Frontal cortex (tissue), 4 donors: ENCODE results near the gene FXYD5. TPM values are rescaled to one million over a fixed set of nuclear protein-coding genes. Genes with fewer than 3 reads are reported as not detected.
"Not testable (repeated sequence)": the region's sequence is repeated elsewhere in the genome, so short reads cannot be mapped to it uniquely, and the experiment has no call there.

Experiments used
- DNase-seq, 2 donors: peaks; one replicate each; pipeline ENCODE4 v3.0.0; 2012; ENCODE audit warnings: low spot score in 2 of 2
- FAIRE-seq: peaks from 2 replicates; lab custom pipeline; 2012; peaks lifted over from hg19 to GRCh38; lab: Jason Lieb, UNC
- total RNA-seq: library from RNA; depleted of rRNA; stranded (reverse); fragments of >200 nt; gene quantifications from one replicate; pipeline ENCODE4 v1.2.3, GENCODE V29; 2014
- donor health status: control.
- donor health status: control.
- donor health status: control.

The FXYD5 gene
- total RNA-seq, 1 donor from 2014 or later = not detected

DNA sequence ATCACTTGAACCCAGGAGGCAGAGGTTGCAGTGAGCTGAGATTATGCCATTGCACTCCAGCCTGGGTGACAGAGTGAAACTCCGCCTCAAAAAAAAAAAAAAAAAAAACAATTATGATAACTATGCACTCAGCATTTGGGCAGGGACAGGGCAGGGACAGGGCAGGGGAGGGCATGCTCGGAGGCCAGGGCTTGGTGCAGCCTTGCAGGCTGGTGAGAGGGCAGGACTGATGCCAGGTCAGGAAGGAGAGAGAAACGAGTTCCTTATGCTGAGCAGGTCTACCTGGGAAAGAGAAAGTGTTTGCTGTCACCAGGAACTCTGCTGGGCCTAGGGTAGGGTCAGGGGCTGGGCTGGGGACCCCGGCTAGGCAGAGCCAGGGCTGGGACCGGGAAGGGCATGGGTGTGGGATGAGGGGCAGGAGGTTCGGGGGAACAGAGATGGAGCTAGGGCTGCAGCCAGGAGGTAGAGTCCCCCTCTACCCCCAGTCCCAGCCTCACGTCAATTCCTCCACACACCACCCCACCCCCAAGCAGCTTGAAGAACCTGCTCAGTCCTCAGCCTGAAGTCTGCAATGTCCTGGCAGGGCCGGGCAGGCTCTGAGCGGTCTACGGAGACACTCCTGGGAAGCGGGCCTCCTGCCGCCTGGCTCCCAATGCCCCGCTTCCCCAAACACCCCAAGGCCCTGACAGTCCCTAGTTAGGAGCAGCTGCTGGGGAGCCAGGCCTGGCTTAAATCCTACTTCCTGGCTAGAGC lies 36.1 kb upstream of the FXYD5 start:
- no peak for FAIRE-seq
- DNase-seq = no peak

DNA sequence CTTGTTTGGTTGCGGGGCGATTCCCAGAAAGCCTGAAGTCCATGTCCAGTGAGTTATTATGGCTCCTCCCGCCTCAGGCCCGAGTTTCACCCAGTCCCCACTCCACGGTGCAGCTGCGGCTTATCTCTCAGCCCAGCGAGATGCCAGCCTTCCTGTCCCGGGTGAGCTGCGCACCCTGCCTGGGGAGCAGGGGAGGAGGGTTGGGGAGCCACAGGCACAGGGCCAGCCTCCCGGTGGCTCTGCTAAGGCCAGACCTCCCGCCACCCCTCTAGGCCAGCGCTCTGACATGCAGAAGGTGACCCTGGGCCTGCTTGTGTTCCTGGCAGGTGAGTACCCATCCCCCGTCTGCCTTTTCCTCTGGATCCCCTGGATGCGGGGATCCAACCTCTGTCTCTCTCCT lies 35.4 kb upstream of the FXYD5 start:
- DNase-seq = no peak
- no peak for FAIRE-seq

- FAIRE-seq (no peak), DNase-seq (no peak)
Observed at GRCh38 chr19:35119578-35120155, 34.9 kb upstream of the FXYD5 start.

- FAIRE-seq = no peak
- DNase-seq = no peak
Observed at GRCh38 chr19:35120492-35120891, 34.0 kb upstream of the FXYD5 start.

GRCh38 chr19:35120898-35121297 lies 33.6 kb upstream of the FXYD5 start:
- no peak for FAIRE-seq
- no peak for DNase-seq

DNA sequence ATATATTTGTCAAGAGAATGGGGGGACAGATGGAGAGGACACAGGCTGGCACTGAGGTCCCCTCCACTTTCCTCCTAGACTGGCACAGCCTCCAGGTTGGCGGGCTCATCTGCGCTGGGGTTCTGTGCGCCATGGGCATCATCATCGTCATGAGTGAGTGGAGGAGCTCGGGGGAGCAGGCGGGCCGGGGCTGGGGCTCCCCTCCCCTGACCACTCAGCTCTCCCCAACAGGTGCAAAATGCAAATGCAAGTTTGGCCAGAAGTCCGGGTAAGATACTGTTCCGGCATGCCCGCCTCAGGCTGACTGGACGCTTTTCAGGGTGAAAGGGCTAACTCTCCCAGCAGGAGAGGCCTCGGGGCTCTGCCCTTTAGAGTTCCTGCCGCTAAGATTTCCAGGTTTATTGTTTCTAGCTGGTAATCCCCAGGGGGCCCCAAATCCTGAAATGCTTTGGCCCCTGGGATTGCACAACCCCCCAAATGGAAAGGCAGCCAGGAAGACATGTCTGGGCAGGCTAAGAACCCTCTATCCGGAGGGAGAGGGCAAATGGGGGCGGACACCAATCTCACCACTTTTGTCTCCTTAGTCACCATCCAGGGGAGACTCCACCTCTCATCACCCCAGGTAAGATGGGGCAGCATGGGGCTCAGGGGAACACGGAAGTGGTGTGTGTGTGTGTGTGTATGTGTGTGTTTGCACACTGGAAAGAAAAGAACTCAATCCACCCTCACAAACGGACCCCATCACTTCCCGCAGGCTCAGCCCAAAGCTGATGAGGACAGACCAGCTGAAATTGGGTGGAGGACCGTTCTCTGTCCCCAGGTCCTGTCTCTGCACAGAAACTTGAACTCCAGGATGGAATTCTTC lies 31.6 kb upstream of the FXYD5 start:
- DNase-seq (no peak), FAIRE-seq (no peak)

DNA sequence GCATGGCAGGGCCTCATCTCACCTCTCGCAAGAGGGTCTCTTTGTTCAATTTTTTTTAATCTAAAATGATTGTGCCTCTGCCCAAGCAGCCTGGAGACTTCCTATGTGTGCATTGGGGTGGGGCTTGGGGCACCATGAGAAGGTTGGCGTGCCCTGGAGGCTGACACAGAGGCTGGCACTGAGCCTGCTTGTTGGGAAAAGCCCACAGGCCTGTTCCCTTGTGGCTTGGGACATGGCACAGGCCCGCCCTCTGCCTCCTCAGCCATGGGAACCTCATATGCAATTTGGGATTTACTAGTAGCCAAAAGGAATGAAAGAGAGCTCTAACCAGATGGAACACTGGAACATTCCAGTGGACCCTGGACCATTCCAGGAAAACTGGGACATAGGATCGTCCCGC lies 31.0 kb upstream of the FXYD5 start:
- DNase-seq (no peak), FAIRE-seq (no peak)

DNA sequence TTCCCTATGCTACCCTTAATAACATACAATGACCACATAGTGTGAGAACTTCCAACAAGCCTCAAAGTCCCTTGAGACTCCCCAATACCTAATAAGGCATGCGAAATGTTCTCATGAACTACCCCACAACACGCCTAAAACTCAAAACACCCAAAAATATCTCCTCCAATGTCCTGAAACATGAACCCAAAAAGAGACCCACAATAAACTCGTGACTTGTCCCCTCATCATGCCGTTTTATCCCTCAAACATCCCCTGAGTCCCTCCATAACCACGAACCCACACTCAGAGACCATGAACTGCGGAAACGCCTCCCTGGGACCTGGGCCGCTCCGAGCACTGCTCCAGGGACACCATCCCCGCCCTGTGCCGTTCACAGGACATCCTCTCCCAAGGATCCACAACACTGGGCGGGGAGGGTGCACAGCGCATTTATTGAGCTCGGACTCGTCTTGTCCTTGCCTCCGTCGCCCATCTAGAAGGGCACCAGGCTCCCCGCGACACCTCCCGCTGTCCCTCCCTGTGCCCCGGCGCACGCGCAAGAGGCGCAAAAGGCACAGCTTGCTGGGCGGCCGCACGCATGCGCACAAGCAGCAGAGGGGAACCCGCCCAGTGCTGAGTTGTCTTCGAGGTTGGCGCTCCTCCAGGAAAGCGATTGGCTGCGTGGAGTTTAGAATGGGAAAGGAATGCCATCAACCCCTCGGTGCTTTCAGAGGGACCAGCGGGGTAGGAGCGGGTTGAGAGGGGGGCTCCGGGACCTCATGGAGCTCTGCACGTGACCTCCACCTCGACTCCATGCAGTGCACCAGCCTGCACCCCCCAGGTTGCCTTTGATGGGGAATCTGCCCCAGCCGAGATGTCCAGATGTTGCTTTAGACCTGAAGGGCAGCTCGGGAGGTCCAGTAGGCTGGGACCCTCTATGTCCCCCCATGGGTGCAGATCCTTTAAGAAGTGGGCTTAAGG lies 30.2 kb upstream of the FXYD5 start:
- DNase-seq (peak; percentile 90 to 96), FAIRE-seq (no peak)

GRCh38 chr19:35125270-35125717 lies 29.2 kb upstream of the FXYD5 start:
- DNase-seq (no peak), FAIRE-seq (no peak)

DNA sequence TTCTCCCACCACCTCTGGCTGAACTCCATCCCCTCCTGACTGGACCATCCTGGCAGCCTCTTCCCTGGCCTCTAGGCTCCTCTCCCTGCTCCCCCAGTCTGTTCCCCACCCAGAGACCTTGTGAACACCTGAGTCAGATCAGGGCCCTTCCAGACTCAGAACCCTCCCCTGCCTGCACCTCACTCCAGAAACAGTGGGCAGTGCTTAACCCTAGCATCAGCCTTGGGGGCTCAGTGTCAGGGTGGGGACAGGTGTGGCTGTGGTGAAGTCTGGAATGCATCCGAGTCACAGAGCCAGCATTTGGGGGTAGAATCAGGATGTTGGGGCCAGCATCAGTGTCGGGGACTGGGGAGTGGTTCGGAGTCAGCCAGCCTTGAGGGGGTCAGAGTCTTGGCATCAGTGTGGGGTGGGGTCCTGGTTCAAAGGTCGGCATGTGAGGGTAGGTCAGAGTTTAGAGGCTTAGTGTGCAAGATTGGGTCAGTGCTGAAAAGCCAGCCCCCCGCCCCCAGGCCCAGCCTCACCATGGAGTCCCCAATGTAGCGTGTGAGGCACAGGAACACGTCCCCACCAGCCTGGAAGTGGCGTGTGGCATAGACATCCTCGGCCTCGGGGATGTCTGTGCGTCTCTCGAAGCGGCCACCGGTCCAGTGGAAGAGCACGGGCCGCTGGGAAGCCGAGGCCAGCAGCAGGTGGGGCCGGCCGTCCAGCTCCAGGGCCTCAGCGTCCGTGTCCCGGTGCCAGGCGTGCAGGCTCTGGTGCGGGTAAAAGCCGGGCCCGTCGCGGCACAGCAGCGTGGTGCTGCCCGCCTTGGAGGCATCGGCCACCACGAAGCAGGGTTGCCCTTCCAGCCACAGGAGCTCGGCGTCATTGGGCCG lies 28.5 kb upstream of the FXYD5 start:
- DNase-seq (no peak), FAIRE-seq (no peak)

GRCh38 chr19:35126624-35126959 lies 27.9 kb upstream of the FXYD5 start:
- no peak for FAIRE-seq

DNA sequence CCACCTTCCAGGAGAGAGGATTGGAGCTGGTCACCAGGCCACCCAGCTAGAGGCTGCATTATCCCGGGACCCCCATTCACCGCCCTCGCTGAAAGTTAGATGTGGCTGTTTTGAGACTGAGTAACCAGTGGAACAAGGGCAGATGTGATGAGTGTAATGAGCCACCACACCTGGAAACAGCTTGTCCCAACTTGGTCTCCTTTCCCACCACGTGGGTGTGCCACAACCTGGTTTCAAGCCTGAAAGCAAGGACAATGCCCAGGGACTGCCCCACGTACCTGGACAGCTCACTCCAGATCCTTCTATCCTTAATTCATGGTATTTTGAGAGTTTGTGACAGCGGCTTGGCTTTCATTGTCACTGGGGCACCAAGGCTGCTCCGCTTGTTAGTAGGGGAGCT lies 26.7 kb upstream of the FXYD5 start:
- FAIRE-seq = no peak

More at GRCh38 chr19:35126624-35126959, 27.9 kb upstream of the FXYD5 start:
- DNase-seq = peak in 1 of 2 donors; percentile 65

DNA sequence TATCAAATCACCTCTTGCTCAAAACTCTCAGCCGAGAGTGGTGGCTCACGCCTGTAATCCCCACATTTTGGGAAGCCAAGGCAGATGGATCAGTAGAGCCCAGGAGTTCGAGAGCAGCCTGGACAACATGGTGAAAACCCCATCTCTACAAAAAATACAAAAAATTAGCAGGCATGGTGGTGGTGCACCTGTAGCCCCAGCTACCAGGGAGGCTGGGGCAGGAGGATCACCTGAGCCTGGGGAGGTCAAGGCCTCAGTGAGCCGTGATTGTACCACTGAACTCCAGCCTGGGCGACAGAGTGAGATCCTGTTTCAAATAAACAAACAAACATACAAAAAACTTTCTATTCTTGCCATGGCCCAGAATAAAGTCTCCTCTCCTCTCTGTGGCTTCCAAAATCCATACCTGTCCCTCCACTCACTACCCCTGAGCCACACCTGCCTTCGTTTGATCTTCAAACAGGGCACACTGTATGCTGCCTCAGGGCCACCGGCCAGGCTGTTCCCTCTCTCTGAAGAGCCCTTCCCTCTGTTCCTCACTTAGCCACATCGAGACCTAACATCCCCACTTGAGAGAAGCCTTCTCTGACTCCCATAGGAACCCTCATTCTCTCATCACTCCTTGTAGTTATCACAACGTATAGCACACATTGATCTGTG lies 26.0 kb upstream of the FXYD5 start:
- FAIRE-seq (no peak), DNase-seq (no peak)

More for the DNA sequence above, 26.7 kb upstream of the FXYD5 start:
- no peak for DNase-seq

DNA sequence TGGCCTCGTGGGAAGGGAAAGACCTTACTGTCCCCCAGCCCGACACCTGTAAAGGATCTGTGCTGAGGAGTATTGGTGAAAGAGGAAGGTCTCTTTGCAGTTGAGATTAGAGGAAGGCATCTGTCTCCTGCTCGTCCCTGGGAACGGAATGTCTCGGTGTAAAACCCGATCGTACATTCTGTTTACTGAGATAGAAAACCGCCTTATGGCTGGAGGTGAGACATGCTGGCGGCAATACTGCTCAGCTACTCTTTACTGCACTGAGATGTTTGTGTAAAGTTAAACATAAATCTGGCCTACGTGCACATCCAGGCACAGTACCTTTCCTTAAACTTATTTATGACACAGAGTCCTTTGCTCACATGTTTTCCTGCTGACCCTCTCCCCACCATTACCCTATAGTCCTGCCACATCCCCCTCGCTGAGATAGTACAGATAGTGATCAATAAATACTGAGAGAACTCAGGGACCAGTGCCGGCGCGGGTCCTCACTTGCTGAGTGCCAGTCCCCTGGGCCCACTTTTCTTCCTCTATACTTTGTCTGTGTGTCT lies 24.7 kb upstream of the FXYD5 start:
- not testable (repeated sequence) for DNase-seq

DNA sequence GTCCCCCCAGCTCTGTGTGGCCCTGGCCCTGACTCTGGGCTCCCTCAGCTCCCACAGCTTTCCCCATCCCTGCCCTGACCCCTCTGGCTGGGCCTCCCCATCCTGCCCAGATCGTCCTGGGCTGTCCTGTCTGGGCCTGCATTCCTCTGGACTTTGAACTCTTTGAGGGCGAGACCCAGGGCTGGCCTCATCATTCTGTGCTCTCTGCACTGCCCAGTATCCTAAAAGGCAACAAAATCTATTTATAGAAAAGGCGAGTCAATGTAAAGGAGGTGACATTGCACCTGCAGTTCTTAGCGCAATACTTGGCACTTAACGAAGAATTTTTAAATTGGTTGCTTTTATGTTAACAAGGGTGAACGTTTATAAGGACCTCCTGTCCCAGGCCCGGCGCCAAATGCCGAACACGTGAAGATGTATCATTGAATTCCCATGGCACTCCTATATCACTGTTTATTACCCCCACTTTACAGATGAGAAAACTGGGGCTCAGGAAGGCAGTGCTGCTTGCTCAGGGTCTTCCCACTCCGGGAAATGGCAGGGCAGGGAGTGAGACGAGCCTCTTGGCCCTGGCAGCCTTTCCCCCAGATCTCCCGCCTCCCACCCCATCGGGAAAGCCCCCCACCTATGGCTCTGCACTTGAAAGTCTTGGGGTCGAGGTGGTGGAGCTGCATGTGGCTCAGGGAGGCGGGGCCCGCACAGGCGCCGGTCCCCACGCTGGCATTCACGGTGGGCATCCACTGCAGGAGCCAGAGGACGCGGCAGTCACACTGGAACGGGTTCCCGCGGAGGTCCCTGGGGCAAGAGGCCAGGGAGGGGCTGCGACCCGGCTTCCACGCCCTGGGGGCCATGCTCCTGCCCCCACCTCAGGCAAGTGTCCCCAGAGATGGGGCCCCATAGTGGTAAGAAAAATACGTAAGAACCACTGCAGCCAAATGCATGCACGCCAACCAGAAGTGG lies 23.5 kb upstream of the FXYD5 start:
- DNase-seq = no peak
- no peak for FAIRE-seq

More for the DNA sequence above, 24.7 kb upstream of the FXYD5 start:
- not testable (repeated sequence) for FAIRE-seq

DNA sequence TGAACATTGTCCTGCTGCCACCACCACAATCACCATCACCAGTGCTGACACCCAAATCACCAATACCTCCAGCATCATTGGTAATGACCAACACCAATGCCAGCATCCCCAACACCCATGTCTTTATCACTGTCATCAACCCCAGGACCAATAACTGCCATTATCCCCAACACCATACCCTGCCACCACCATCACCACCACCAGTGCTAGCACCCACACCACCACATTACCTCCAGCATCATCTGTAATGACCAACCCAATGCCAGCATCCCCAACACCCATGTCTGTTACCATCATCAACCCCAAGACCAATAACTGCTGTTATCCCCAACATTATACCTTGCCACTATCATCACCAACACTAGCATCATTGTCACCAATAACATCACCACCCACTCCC lies 22.3 kb upstream of the FXYD5 start:
- DNase-seq (no peak), FAIRE-seq (no peak)

DNA sequence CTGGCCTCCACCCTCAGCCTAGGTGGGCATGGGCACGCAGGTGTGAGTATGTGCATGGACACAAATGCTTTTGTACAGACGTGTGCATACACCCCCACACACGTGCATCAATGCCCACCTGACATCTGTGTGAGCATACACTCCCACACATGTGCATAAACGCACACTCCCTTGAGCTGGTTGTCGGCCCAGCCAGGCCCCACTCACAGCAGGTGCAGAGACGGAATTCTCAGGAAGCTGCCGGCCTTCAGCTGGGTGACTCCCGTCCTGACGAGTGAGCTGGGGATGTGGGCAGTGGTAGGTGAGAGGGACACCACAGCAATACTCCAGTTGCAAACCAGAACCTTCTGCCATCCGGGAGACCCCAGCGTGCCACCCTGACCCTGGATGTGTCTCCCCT lies 20.7 kb upstream of the FXYD5 start:
- DNase-seq = no peak
- FAIRE-seq = no peak
